Mesendoderm (in vitro differentiated cells): ENCODE data around the gene ABCA1.
A peak's percentile ranks its signal among the peaks of the same experiment; 100 is the strongest.

Experiments used
- DNase-seq: peaks from one replicate; pipeline ENCODE4 v3.0.0; 2013
- H2AK5ac ChIP-seq: 2 replicates; pipeline ENCODE4 v1.6.1; 2013; ENCODE audit warnings: low read length, inconsistent platforms
- H2BK120ac ChIP-seq: 2 replicates; pipeline ENCODE4 v1.6.1; 2013; ENCODE audit warnings: low read depth, mild to moderate bottlenecking, low read length, moderate library complexity, mixed read lengths
- H2BK15ac ChIP-seq: replicated peaks from 2 replicates; pipeline ENCODE4 v1.6.1; 2013; ENCODE audit warnings: low read depth, mild to moderate bottlenecking, moderate library complexity
- H2BK5ac ChIP-seq: 2 replicates; pipeline ENCODE4 v1.6.1; 2013; ENCODE audit warnings: low read length, inconsistent platforms
- H3K18ac ChIP-seq: 2 replicates; pipeline ENCODE4 v1.6.1; 2013; ENCODE audit warnings: mild to moderate bottlenecking, low read length, mixed read lengths
- H3K23ac ChIP-seq: one replicate; pipeline ENCODE4 v1.6.1; 2013; ENCODE audit warnings: low read length
- H3K27ac ChIP-seq: 2 replicates; pipeline ENCODE4 v1.5.1; 2013; ENCODE audit warnings: low read depth, mild to moderate bottlenecking, inconsistent platforms, low read length, moderate library complexity
- H3K27me3 ChIP-seq: 2 replicates; pipeline ENCODE4 v1.6.1; 2013; ENCODE audit warnings: low read length, control low read depth, mild to moderate bottlenecking, inconsistent platforms; ENCODE audit not compliant: insufficient read depth, poor library complexity
- H3K36me3 ChIP-seq: 2 replicates; pipeline ENCODE4 v1.6.1; 2013; ENCODE audit warnings: low read length, inconsistent platforms; ENCODE audit not compliant: control insufficient read depth, insufficient read depth
- H3K4ac ChIP-seq: one replicate; pipeline ENCODE4 v1.6.1; 2013; ENCODE audit warnings: low read depth, mild to moderate bottlenecking, low read length, moderate library complexity
- H3K4me1 ChIP-seq: 2 replicates; pipeline ENCODE4 v1.6.1; 2013; ENCODE audit warnings: low read depth, low read length, inconsistent platforms; ENCODE audit not compliant: control insufficient read depth
- H3K4me2 ChIP-seq: 2 replicates; pipeline ENCODE4 v1.6.1; 2013; ENCODE audit warnings: low read length
- H3K4me3 ChIP-seq: 2 replicates; pipeline ENCODE4 v1.5.1; 2013; ENCODE audit warnings: mild to moderate bottlenecking, low read length
- H3K56ac ChIP-seq: one replicate; pipeline ENCODE4 v1.6.1; 2013; ENCODE audit warnings: low read length
- H3K79me1 ChIP-seq: 2 replicates; pipeline ENCODE4 v1.6.1; 2013; ENCODE audit warnings: low read length, inconsistent platforms
- H3K79me2 ChIP-seq: 2 replicates; pipeline ENCODE4 v1.6.1; 2013; ENCODE audit warnings: mild to moderate bottlenecking, low read length; ENCODE audit not compliant: control insufficient read depth, insufficient read depth
- H3K9ac ChIP-seq: 2 replicates; pipeline ENCODE4 v1.6.1; 2013; ENCODE audit warnings: low read length, inconsistent platforms
- H4K5ac ChIP-seq: one replicate; pipeline ENCODE4 v1.6.1; 2013; ENCODE audit warnings: low read length
- H4K8ac ChIP-seq: one replicate; pipeline ENCODE4 v1.6.1; 2013; ENCODE audit warnings: low read depth, mild to moderate bottlenecking, control low read depth, low read length, moderate library complexity
- WGBS: extraction: QIAGEN DNeasy Blood & Tissue Kit; methylation state at CpG from one replicate; pipeline ENCODE4 v1.1.7; 2013; ENCODE audit warnings: low lambda C conversion rate, missing lambda C conversion rate; ENCODE audit not compliant: insufficient coverage; ENCODE audit errors: extremely low coverage; 5-methylcytosine and 5-hydroxymethylcytosine counted together

Gene ABCA1

GRCh38 chr9:104842698-104843097, 85.3 kb downstream of the ABCA1 start:
- Histone ChIP-seq H3K4me3 (no peak overlapping the region), H2BK15ac (no peak overlapping the region), H4K5ac (no peak overlapping the region), H2AK5ac (no peak overlapping the region), H3K36me3 (no peaks in the 10 kb centered on the region), H2BK120ac (no peak overlapping the region), H3K27ac (no peak overlapping the region), H3K79me1 (no peaks in the 10 kb centered on the region), H3K9ac (no peak overlapping the region), H4K8ac (no peak overlapping the region), H3K56ac (no peak overlapping the region), H3K4ac (no peak overlapping the region), H3K18ac (no peak overlapping the region), H3K4me1 (no peaks in the 10 kb centered on the region), H3K27me3 (no peaks in the 10 kb centered on the region), H3K4me2 (no peak overlapping the region), H3K23ac (no peak overlapping the region), H3K79me2 (no peaks in the 10 kb centered on the region), H2BK5ac (no peak overlapping the region)
- DNase-seq, result peak; percentile 62
- no CpG with 5 or more reads among the region's 2 CpGs for WGBS

GRCh38 chr9:104841601-104842141, 86.3 kb downstream of the ABCA1 start:
- no peak overlapping the region for H3K56ac ChIP-seq
- no peaks in the 10 kb centered on the region for H3K79me2 ChIP-seq
- no peaks in the 10 kb centered on the region for H3K79me1 ChIP-seq
- H2AK5ac ChIP-seq, result no peak overlapping the region
- H2BK120ac ChIP-seq, result no peak overlapping the region
- H3K4me2 ChIP-seq, result no peak overlapping the region
- no CpG with 5 or more reads among the region's 7 CpGs for WGBS
- H2BK5ac ChIP-seq, result no peak overlapping the region
- DNase-seq, result no peak
- no peak overlapping the region for H3K23ac ChIP-seq
- H3K9ac ChIP-seq, result no peak overlapping the region
- no peak overlapping the region for H3K4me3 ChIP-seq
- H3K4me1 ChIP-seq, result no peaks in the 10 kb centered on the region
- no peaks in the 10 kb centered on the region for H3K27me3 ChIP-seq
- no peak overlapping the region for H4K8ac ChIP-seq
- no peak overlapping the region for H3K27ac ChIP-seq
- no peak overlapping the region for H4K5ac ChIP-seq
- H3K36me3 ChIP-seq, result no peaks in the 10 kb centered on the region
- no peak overlapping the region for H3K18ac ChIP-seq
- H3K4ac ChIP-seq, result no peak overlapping the region
- no peak overlapping the region for H2BK15ac ChIP-seq

GRCh38 chr9:104838958-104839357, 89.0 kb downstream of the ABCA1 start:
- H3K23ac ChIP-seq, result no peak overlapping the region
- no peaks in the 10 kb centered on the region for H3K36me3 ChIP-seq
- WGBS, result no CpG with 5 or more reads among the region's 5 CpGs

DNA sequence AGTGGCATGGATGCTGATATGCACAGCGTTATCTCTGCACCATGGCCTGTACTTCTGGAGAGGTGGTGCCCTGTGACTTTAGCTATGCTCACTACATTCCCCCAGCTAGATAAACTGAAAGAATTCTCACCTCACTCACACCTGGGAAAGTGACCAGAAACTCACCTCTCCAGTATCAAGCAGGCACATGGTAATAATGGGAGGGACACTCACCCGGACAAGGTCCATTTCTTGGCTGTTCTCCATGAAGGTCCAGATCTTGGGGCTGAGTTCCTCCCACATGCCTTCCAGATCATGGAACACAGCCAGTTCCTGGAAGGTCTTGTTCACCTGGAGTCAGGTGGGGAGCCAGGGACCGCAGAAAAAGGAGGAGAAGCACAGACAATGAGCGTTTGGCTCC, 91.2 kb downstream of the ABCA1 start:
- no peak overlapping the region for H2BK15ac ChIP-seq
- no peaks in the 10 kb centered on the region for H3K79me2 ChIP-seq
- H3K18ac ChIP-seq, result no peak overlapping the region
- H2BK5ac ChIP-seq, result no peak overlapping the region
- DNase-seq, result peak; percentile 34
- H3K4ac ChIP-seq, result no peak overlapping the region
- H3K27me3 ChIP-seq, result no peaks in the 10 kb centered on the region
- no peak overlapping the region for H4K5ac ChIP-seq
- no peaks in the 10 kb centered on the region for H3K36me3 ChIP-seq
- no peaks in the 10 kb centered on the region for H3K4me1 ChIP-seq
- no peak overlapping the region for H3K27ac ChIP-seq
- H3K9ac ChIP-seq, result no peak overlapping the region
- no peak overlapping the region for H3K23ac ChIP-seq
- H3K4me3 ChIP-seq, result no peak overlapping the region
- H3K4me2 ChIP-seq, result no peak overlapping the region
- no peak overlapping the region for H2AK5ac ChIP-seq
- no peak overlapping the region for H3K56ac ChIP-seq
- no peak overlapping the region for H4K8ac ChIP-seq
- H3K79me1 ChIP-seq, result no peaks in the 10 kb centered on the region
- no peak overlapping the region for H2BK120ac ChIP-seq
- WGBS, result no CpG with 5 or more reads among the region's 4 CpGs

More at GRCh38 chr9:104838958-104839357, 89.0 kb downstream of the ABCA1 start:
- H2BK15ac ChIP-seq, result no peak overlapping the region
- no peak overlapping the region for H3K4me2 ChIP-seq
- H3K18ac ChIP-seq, result no peak overlapping the region
- no peak overlapping the region for H3K4ac ChIP-seq
- no peak overlapping the region for H3K56ac ChIP-seq
- no peak overlapping the region for H4K5ac ChIP-seq
- DNase-seq, result no peak
- H3K4me1 ChIP-seq, result no peaks in the 10 kb centered on the region
- no peak overlapping the region for H2AK5ac ChIP-seq
- H3K79me2 ChIP-seq, result no peaks in the 10 kb centered on the region
- no peak overlapping the region for H3K27ac ChIP-seq
- no peak overlapping the region for H3K4me3 ChIP-seq
- H3K9ac ChIP-seq, result no peak overlapping the region
- no peak overlapping the region for H2BK120ac ChIP-seq
- no peaks in the 10 kb centered on the region for H3K27me3 ChIP-seq
- H4K8ac ChIP-seq, result no peak overlapping the region
- H2BK5ac ChIP-seq, result no peak overlapping the region
- no peaks in the 10 kb centered on the region for H3K79me1 ChIP-seq

GRCh38 chr9:104836235-104836634, 91.7 kb downstream of the ABCA1 start:
- no peaks in the 10 kb centered on the region for H3K79me1 ChIP-seq
- H3K9ac ChIP-seq, result no peak overlapping the region
- no peak overlapping the region for H2AK5ac ChIP-seq
- no peaks in the 10 kb centered on the region for H3K27me3 ChIP-seq
- H3K4me2 ChIP-seq, result no peak overlapping the region
- H3K4ac ChIP-seq, result no peak overlapping the region
- H2BK120ac ChIP-seq, result no peak overlapping the region
- no peak overlapping the region for H2BK15ac ChIP-seq
- H3K79me2 ChIP-seq, result no peaks in the 10 kb centered on the region
- H3K18ac ChIP-seq, result no peak overlapping the region
- H3K36me3 ChIP-seq, result no peaks in the 10 kb centered on the region
- H3K4me1 ChIP-seq, result no peaks in the 10 kb centered on the region
- DNase-seq, result peak; percentile 74
- H4K5ac ChIP-seq, result no peak overlapping the region
- no peak overlapping the region for H4K8ac ChIP-seq
- no peak overlapping the region for H2BK5ac ChIP-seq
- no peak overlapping the region for H3K23ac ChIP-seq
- H3K27ac ChIP-seq, result no peak overlapping the region
- H3K4me3 ChIP-seq, result no peak overlapping the region
- WGBS, result no CpG with 5 or more reads among the region's 1 CpG
- H3K56ac ChIP-seq, result no peak overlapping the region

GRCh38 chr9:104835161-104835560, 92.8 kb downstream of the ABCA1 start:
- H3K36me3 ChIP-seq, result no peaks in the 10 kb centered on the region
- no peaks in the 10 kb centered on the region for H3K27me3 ChIP-seq
- no peak overlapping the region for H3K23ac ChIP-seq
- no CpG with 5 or more reads among the region's 3 CpGs for WGBS
- H3K56ac ChIP-seq, result no peak overlapping the region
- no peak overlapping the region for H3K4me3 ChIP-seq
- no peak overlapping the region for H2BK5ac ChIP-seq
- H3K79me2 ChIP-seq, result no peaks in the 10 kb centered on the region
- H2BK120ac ChIP-seq, result no peak overlapping the region
- H2AK5ac ChIP-seq, result no peak overlapping the region
- H3K18ac ChIP-seq, result no peak overlapping the region
- H3K4ac ChIP-seq, result no peak overlapping the region
- no peak overlapping the region for H3K9ac ChIP-seq
- H4K8ac ChIP-seq, result no peak overlapping the region
- no peaks in the 10 kb centered on the region for H3K79me1 ChIP-seq
- no peak overlapping the region for H4K5ac ChIP-seq
- no peaks in the 10 kb centered on the region for H3K4me1 ChIP-seq
- no peak overlapping the region for H3K27ac ChIP-seq
- H2BK15ac ChIP-seq, result no peak overlapping the region
- no peak for DNase-seq
- no peak overlapping the region for H3K4me2 ChIP-seq
